MV-4-11 (cell line): ENCODE measurements around the gene ARHGEF37.
"Not testable (repeated sequence)": the region's sequence is repeated elsewhere in the genome, so short reads cannot be mapped to it uniquely, and the experiment has no call there.

Source experiments
- DNase-seq: peaks from one replicate; lab custom pipeline; 2025; lab: John Stamatoyannopoulos, UW

The ARHGEF37 gene

DNA sequence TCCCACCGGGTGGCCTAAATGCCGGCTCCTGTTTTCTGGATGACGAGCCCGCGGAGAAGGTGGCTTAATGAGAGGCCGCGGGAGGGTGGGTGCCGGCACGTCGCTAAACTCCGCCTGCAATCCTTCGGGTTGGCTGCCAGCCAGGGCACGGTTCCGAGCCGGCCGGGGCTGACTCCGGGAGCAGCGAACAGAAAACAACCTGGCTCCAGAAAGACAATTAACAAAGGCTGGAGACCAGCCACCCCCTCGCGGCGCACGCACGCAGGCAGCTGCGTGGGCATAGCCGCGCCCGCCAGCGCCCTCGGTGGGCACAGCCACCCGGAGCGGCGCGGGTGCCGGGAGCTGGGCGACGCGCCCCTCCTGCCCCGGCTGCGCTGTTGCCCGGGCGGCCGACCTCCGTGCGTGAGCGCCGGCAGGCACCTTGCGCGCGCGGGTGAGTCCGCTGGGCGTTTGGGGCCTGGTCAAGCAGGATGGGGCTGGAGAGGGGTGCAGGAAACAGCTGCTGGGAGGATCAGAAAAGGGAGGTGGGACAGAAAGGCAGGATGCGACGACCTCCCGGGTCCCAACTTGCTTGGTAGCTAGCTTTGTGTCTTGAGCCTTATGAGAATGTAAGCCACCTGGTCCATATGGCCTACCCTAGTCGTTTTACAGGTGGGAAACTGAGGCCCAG is at the start of gene ARHGEF37:
ARHGEF37 (plus strand) TSS at position 307 of the 670 bp plus-strand sequence. CDS start 16,272 bp downstream, outside the sequence.
- no peak for DNase-seq

GRCh38 chr5:149532413-149532812 is 48.9 kb upstream of the ARHGEF37 start:
- no peak for DNase-seq

- DNase-seq: not testable (repeated sequence)
Observed at GRCh38 chr5:149535787-149536186, 45.5 kb upstream of the ARHGEF37 start.

GRCh38 chr5:149537374-149537975 is 43.8 kb upstream of the ARHGEF37 start:
- DNase-seq: no peak

DNA sequence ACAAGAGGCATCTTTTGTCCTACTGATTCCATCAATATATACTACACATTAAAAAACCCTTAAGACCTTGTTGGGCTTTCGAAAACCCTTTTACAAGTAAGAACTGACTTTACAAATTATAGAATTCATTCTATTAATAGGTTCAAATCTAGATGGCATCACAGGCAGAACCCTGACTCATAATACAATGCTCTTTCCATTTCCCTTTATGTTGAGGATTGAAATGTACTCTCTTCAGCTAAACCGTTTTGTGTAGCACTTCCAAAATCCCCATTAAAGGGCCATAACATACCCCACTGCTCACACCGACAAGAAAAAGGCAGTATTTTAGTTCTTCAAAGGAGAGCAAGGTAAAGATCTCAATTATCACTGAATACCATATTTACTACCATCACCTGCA is 41.2 kb upstream of the ARHGEF37 start:
- DNase-seq: no peak

- no peak for DNase-seq
Observed at GRCh38 chr5:149541893-149542292, 39.4 kb upstream of the ARHGEF37 start.

- DNase-seq: no peak
Observed at GRCh38 chr5:149543361-149544027, 37.8 kb upstream of the ARHGEF37 start.

- DNase-seq: peak; percentile 41
Observed at GRCh38 chr5:149544028-149544420, 37.3 kb upstream of the ARHGEF37 start.

DNA sequence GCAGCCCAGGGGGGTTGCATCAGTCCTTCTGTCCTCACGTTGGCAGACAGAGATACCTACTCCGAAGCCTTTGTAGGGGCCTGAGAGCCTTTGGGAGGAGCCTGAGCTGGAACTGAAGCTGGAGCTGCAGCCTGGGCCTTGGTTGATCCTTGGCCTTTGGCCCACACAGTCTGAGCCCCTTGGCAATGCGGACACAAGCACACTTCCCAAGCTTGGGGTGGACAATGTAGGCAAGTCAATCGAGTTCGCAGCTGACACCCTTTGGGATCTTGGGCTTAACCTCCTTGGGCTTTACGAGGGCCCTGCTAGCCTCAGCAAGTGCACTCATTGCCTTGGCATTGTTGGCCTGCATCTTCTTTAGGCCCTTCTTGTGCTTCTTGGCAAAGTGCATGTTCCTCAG is 36.0 kb upstream of the ARHGEF37 start:
- DNase-seq: no peak

DNA sequence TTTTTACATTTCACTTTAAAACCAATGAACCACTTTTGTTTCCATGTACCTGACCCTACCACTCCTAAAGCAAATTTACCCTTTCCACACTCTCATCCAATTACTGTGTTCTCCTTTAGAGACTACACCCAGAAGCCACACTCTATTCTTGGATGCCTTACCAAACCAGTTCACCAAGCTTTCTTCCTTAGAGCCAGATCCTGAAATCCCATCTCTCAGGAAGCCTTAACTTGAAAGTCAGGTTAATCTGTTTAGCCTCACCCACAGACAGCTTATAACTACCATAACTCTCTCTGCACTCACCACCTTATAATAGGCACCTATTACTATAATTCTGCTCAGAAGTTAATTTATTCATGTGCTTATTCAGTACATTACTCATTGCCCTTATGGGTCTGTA is 34.3 kb upstream of the ARHGEF37 start:
- DNase-seq: no peak

DNA sequence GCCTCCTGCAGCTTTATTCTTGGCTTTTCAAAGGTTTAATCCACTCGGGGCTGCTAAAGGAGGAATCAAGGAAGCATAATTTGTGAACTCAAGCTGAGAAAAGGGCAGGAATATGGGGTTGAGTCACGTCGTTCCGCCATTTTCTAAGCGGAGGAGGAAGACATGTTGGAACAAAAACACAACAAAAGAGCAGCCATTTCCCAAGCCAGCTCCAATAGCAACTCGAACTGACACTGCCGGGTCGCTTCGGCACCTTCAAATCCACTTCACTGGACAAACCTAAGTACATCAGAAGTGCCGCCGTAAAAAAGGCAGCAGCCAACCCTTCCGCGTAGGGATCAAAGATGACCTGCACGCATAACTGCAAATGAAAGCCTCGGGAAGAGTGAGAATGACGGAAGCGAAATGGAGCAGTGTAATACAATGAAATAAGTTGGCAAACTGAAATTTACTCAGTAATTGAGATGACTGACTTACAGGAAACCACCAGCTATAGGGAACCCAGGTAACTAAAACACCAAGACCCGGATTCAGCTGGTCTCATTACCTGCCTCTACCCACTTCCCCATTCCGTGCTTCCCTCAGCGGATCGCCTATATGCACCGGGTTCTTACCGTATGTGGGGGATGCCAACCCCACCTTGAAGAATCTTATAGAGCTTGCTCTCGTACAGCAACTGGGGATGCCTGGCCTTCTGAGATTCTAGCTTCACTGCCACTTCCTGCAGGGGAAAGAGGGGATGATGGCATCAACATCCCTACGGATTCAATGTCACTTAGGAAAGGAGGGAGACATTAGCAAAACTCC is 31.6 kb upstream of the ARHGEF37 start:
- DNase-seq: peak; percentile 37

- DNase-seq: peak; percentile 92
Observed at GRCh38 chr5:149550268-149550583, 31.1 kb upstream of the ARHGEF37 start.

DNA sequence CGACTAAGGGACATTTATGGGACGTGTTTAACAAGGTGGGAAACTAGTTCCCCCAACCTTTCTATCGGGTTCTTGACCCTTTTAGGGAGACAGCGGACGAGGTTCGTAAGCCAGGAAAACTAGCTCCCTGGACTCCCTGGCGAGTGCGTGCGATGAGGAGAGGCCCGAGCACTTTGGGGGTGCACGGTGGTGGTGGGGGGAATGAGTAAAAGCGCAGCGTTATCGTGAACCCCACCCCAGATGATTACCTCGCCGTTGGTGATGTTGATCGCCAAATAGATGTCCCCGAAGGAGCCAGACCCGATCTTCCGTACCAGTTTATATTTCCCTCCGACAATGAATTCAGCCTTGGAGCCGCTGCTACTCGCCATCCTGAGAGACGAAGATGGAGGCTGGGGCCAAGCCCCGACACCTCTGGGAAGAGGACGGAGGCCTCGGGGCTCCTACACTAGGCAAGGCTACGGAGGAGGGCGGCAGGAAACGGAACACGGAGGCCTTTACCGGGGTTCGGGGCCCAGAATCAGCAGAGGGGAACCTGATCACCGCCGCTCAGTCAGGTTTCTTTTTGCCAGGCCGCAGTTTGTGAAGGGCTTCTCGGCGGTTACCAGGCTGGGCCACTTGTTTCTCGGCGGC is 30.6 kb upstream of the ARHGEF37 start:
- peak; percentile 7 for DNase-seq

- DNase-seq: peak; percentile 97
Observed at GRCh38 chr5:149551227-149552037, 29.9 kb upstream of the ARHGEF37 start, which contains the start of gene CSNK1A1. Gene CSNK1A1 (minus strand): TSS chr5:149551439. CDS start chr5:149550964, 475 bp downstream.

GRCh38 chr5:149552038-149552494 is 29.2 kb upstream of the ARHGEF37 start:
- no peak for DNase-seq

- DNase-seq: no peak
Observed at GRCh38 chr5:149552553-149553160, 28.6 kb upstream of the ARHGEF37 start.

DNA sequence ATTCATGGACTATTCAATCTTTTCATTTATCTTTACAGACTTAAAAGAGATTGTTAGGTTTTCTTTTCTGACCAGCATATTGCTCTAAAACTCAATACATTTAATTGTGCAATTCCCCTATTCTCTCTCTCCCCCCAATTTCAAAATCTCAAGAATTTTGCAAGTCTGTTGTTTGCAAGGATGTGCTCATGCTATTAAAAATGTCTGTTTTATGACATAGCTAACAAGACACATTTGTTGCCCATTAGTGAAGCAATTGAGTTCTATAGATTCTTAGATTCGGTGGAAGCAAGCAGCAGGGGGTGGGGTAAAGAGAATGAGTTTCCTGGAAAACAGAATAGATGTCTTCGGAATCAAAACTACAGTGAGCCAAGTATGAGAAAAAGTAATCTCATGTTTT is 21.6 kb upstream of the ARHGEF37 start:
- peak; percentile 17 for DNase-seq

DNA sequence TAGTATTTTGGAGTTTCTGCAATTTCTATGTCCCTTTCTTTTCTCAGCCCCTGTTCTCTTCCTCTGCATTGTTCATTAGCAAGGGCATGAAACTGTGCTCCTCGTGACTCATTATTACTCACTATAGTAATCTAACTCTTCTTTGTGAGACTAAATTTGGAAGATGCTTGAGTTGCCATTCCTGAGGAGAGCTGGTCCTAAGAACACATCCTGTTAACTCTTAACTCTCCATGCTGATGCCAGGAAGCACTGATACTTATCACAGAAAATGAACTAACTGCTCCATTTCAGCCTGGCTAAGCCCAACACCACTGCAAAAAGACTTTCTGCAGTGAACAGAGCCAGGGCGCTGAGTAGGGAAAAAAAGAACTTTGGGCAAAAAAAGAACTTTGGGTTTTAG is 19.4 kb upstream of the ARHGEF37 start:
- DNase-seq: peak; percentile 85

DNA sequence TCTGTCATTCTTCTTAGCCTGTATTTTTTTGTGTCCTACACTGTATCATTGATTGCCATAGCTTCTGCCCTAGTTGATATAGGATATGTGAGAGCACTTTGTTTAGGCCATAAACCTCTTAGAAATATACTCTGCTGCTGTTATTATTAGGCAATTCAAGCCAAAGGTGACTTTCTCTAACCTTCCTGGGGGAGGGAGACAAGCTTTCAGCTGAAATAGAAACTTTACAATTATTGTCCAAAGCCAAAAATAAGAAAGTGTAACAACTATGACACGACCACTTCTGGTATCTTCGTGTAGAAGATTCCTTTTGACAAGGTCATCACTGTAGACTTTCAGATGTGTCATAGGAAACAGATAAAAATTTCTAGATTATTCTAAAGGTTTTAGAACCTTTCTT is 17.8 kb upstream of the ARHGEF37 start:
- DNase-seq: no peak

DNA sequence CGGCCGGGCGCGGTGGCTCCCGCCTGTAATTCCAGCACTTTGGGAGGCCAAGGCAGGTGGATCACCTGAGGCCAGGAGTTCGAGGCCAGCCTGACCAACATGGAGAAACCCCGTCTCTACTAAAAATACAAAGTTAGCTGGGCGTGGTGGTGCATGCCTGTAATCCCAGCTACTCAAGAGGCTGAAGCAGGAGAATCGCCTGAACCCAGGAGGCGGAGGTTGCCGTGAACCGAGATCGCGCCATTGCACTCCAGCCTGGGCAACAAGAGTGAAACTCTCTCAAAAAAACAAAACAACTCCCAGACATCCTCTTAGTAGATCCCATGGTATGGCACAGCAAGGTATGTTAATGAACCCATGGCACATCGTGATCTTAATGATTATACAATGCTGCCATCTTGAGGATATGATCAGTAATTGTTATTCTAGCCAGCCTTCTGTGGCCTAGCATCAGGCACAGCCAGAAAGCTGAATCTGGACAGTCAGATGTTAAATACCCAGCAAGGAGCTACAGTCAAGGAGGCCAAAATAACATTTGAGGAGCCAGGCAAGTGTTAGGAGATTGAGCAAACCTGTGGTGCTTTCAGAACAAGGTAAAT is 16.7 kb upstream of the ARHGEF37 start:
- peak; percentile 73 for DNase-seq
